ENCODE results near the gene MTMR1.

The MTMR1 gene

GRCh38 chrX:150729956-150730355, 36.8 kb downstream of the MTMR1 start:
- Histone ChIP-seq H3K4me1 (ENCODE audit: control insufficient read depth, insufficient read depth, low read length, unreplicated experiment) (peaks cover 23% of the 10 kb centered on the region), H3K79me2 (ENCODE audit: control insufficient read depth, insufficient read depth, low read length, unreplicated experiment) (no peaks in the 10 kb centered on the region), H2AFZ (ENCODE audit: low read length, unreplicated experiment) (no peak overlapping the region), H3K4me3 (ENCODE audit: low read depth, low read length) (no peak overlapping the region), H3K27ac (ENCODE audit: low read depth, low read length) (peak overlapping the region; percentile 95), H3K27me3 (ENCODE audit: insufficient read depth, low read length) (no peaks in the 10 kb centered on the region), H3K36me3 (ENCODE audit: insufficient read depth, low read length) (peaks cover 16% of the 10 kb centered on the region; the same call in 1 of the 2 replicates)

DNA sequence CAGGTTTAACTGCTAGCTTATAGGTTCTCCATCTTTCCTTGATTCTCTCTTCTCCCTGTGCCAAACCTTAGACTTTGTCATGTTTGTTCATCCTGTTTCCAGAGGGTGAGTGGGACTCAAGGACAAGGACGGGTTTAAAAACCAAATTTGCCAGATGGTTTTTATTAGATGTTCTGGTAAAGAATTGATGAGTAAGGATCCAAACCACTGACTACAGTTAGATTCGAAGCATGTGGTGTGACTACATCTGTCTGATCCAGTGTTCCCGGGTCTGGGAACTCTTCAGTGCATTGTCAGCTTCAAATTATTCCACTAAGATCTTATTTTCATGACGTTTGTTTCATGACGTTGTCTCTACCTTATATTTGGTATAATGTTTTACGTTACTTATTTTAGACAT, 37.5 kb downstream of the MTMR1 start:
- Histone ChIP-seq H3K4me3 (ENCODE audit: low read depth, low read length) (no peak overlapping the region), H3K4me1 (ENCODE audit: control insufficient read depth, insufficient read depth, low read length, unreplicated experiment) (peaks cover 23% of the 10 kb centered on the region), H3K79me2 (ENCODE audit: control insufficient read depth, insufficient read depth, low read length, unreplicated experiment) (no peaks in the 10 kb centered on the region), H3K36me3 (ENCODE audit: insufficient read depth, low read length) (peaks cover 16% of the 10 kb centered on the region; the same call in 1 of the 2 replicates), H3K27me3 (ENCODE audit: insufficient read depth, low read length) (no peaks in the 10 kb centered on the region), H3K27ac (ENCODE audit: low read depth, low read length) (peak overlapping the region; percentile 95), H2AFZ (ENCODE audit: low read length, unreplicated experiment) (no peak overlapping the region)

DNA sequence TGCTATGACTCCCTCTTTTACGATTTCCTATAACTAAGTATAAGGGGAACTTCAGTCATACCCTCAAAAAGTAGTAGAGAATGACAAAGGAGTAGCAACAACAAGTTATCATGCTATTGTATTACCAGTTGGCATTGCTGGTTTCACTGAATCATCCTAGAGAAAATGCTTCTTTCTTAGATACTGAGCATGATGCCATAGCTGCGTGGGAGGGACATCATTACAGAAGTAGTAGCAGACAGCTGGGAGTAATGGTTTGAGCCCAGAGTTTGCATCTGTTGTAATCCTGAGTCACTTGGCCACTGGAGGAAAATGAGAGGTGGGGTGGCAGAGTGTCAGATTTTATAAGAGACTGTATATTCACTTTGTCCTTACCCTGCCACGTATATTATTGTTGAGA, 38.6 kb downstream of the MTMR1 start:
- Histone ChIP-seq H3K79me2 (ENCODE audit: control insufficient read depth, insufficient read depth, low read length, unreplicated experiment) (no peaks in the 10 kb centered on the region), H2AFZ (ENCODE audit: low read length, unreplicated experiment) (no peak overlapping the region), H3K27ac (ENCODE audit: low read depth, low read length) (peak overlapping the region; percentile 95), H3K4me3 (ENCODE audit: low read depth, low read length) (no peak overlapping the region), H3K27me3 (ENCODE audit: insufficient read depth, low read length) (no peaks in the 10 kb centered on the region), H3K4me1 (ENCODE audit: control insufficient read depth, insufficient read depth, low read length, unreplicated experiment) (peaks cover 23% of the 10 kb centered on the region), H3K36me3 (ENCODE audit: insufficient read depth, low read length) (peaks cover 16% of the 10 kb centered on the region; the same call in 1 of the 2 replicates)

DNA sequence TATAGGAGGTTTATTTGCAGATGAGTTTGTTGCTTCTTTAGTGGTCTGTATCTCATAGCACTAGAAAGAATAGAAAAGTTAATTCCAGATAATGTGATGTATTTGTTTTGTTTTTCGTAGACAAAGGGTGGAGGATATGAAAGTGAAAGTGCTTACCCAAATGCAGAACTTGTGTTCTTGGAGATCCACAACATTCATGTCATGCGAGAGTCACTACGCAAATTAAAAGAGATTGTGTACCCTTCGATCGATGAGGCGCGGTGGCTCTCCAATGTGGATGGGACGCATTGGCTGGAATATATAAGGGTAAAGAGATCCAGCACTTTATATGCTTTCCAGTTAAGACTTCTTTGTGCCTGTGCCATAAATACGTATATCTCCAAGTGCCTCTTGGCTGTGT, 43.3 kb downstream of the MTMR1 start:
- peaks cover 21% of the 10 kb centered on the region for H3K36me3 ChIP-seq (ENCODE audit: insufficient read depth, low read length)
- no peaks in the 10 kb centered on the region for H3K27me3 ChIP-seq (ENCODE audit: insufficient read depth, low read length)
- H3K4me3 ChIP-seq (ENCODE audit: low read depth, low read length), result peak overlapping the region; percentile 34
- H3K79me2 ChIP-seq (ENCODE audit: control insufficient read depth, insufficient read depth, low read length, unreplicated experiment), result no peaks in the 10 kb centered on the region
- H3K4me1 ChIP-seq (ENCODE audit: control insufficient read depth, insufficient read depth, low read length, unreplicated experiment), result peaks cover 9% of the 10 kb centered on the region
- no peak overlapping the region for H3K27ac ChIP-seq (ENCODE audit: low read depth, low read length)
- no peak overlapping the region for H2AFZ ChIP-seq (ENCODE audit: low read length, unreplicated experiment)

- H3K36me3 ChIP-seq (ENCODE audit: insufficient read depth, low read length), result no peaks in the 10 kb centered on the region
Measured at GRCh38 chrX:150752124-150752523, 58.9 kb downstream of the MTMR1 start.

DNA sequence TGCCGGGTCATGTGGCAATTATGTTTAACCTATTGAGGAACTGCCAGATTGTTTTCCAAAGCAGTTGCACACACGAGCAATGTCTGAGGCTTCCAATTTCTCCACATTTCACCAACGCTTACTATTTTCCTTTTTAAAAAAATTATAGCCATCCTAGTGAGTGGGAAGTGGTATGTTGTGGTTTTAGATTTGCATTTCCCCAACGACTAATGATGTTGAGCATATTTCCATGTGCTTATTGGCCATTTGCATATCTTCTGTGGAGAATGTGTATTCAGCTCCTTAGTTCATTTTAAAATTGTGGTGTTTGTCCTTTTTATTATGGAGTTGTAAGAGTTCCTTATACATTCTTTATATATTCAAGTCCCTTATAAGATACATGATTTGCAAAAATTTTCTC, 60.2 kb downstream of the MTMR1 start:
- no peaks in the 10 kb centered on the region for H3K79me2 ChIP-seq (ENCODE audit: control insufficient read depth, insufficient read depth, low read length, unreplicated experiment)
- no peak overlapping the region for H3K27ac ChIP-seq (ENCODE audit: low read depth, low read length)
- no peaks in the 10 kb centered on the region for H3K4me1 ChIP-seq (ENCODE audit: control insufficient read depth, insufficient read depth, low read length, unreplicated experiment)
- H3K36me3 ChIP-seq (ENCODE audit: insufficient read depth, low read length), result no peaks in the 10 kb centered on the region
- H2AFZ ChIP-seq (ENCODE audit: low read length, unreplicated experiment), result no peak overlapping the region
- no peak overlapping the region for H3K4me3 ChIP-seq (ENCODE audit: low read depth, low read length)
- H3K27me3 ChIP-seq (ENCODE audit: insufficient read depth, low read length), result no peaks in the 10 kb centered on the region

More at GRCh38 chrX:150752124-150752523, 58.9 kb downstream of the MTMR1 start:
- H3K27me3 ChIP-seq (ENCODE audit: insufficient read depth, low read length), result no peaks in the 10 kb centered on the region
- H3K4me1 ChIP-seq (ENCODE audit: control insufficient read depth, insufficient read depth, low read length, unreplicated experiment), result no peaks in the 10 kb centered on the region
- H3K27ac ChIP-seq (ENCODE audit: low read depth, low read length), result no peak overlapping the region
- H2AFZ ChIP-seq (ENCODE audit: low read length, unreplicated experiment), result no peak overlapping the region
- H3K4me3 ChIP-seq (ENCODE audit: low read depth, low read length), result no peak overlapping the region
- H3K79me2 ChIP-seq (ENCODE audit: control insufficient read depth, insufficient read depth, low read length, unreplicated experiment), result no peaks in the 10 kb centered on the region

DNA sequence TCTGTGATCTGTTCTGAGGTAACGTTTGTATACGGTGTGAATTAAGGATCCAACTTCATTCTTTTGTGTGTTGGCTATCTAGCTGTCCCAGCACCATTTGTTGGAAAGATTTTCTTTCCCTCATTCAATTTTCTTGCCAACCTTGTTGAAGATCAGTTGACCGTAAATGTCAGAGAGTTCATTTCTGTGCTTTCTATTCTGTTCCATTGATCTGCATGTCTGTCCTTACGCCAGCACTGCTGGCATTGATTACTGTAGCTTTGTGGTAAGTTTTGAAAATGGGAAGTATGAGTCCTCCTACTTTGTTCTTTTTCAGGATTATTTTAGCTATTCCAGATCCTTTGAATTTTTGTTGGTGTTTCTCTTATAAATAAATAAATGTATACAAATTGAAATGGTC, 60.8 kb downstream of the MTMR1 start:
- Histone ChIP-seq H3K79me2 (ENCODE audit: control insufficient read depth, insufficient read depth, low read length, unreplicated experiment) (no peaks in the 10 kb centered on the region), H2AFZ (ENCODE audit: low read length, unreplicated experiment) (no peak overlapping the region), H3K27me3 (ENCODE audit: insufficient read depth, low read length) (no peaks in the 10 kb centered on the region), H3K4me1 (ENCODE audit: control insufficient read depth, insufficient read depth, low read length, unreplicated experiment) (no peaks in the 10 kb centered on the region), H3K36me3 (ENCODE audit: insufficient read depth, low read length) (no peaks in the 10 kb centered on the region), H3K4me3 (ENCODE audit: low read depth, low read length) (no peak overlapping the region), H3K27ac (ENCODE audit: low read depth, low read length) (no peak overlapping the region)

DNA sequence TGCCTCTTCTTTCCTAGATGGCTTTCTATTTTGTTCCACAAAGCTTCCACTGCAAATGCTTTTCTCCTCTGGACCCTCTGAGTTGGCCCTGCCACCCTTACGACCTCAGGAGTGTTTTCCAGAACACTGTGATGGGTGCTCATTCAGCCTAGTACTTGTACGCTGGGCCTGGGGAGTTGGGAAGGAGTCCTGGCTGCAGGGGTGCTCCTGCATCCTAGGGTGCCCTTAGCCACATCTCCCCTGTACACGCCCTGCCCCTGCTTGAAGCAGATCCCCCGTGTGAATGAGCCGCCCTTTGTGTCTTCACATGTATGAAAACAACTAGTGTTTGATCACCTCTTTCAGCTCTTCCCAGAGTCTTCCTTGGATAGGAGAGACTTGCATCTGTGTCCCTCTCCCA, 64.2 kb downstream of the MTMR1 start:
- Histone ChIP-seq H3K27ac (ENCODE audit: low read depth, low read length) (no peak overlapping the region), H3K27me3 (ENCODE audit: insufficient read depth, low read length) (no peaks in the 10 kb centered on the region), H2AFZ (ENCODE audit: low read length, unreplicated experiment) (no peak overlapping the region), H3K36me3 (ENCODE audit: insufficient read depth, low read length) (no peaks in the 10 kb centered on the region), H3K79me2 (ENCODE audit: control insufficient read depth, insufficient read depth, low read length, unreplicated experiment) (no peaks in the 10 kb centered on the region), H3K4me1 (ENCODE audit: control insufficient read depth, insufficient read depth, low read length, unreplicated experiment) (no peaks in the 10 kb centered on the region), H3K4me3 (ENCODE audit: low read depth, low read length) (no peak overlapping the region)

DNA sequence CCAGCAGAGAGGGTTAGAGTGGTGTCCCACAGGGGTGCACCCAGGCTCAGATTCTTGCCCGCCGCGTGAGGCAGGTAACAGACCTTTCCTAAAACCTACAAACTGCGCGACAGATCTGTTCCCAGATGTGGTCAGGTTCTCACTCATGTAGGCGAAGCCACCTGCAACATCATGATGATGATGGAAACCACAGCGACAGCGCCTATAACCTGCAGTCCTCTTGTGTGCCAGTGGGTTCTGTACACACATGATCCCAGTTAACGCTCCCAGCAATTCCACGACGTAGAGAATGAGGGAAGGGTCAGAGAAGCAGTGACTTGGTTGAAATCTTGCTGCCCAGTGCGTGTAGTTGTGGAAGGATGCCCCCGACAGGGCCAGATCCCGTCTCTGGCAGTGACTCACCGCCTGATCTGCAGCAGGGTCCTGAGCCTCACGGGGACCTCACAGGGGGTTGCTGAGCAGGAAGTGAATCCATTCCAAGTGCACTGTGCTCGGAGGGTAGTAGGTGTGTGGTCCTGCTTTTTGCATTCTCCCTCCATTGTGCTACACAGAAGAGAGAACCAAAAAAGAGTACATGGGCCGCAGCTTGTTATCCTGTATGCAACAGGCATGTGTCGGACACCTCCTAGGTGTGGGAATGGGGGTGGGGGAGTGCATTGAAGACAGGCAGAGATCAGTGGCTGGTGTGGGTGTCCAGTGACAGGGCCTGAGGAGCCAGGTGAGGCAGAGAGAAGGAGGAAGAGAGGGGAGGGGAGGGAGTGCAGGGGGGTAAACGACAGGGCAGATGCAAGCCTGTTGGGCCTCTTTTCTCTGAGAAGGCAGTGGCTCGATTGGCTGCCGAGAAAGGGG, 66.6 kb downstream of the MTMR1 start:
- Histone ChIP-seq H3K4me3 (ENCODE audit: low read depth, low read length) (no peak overlapping the region), H3K79me2 (ENCODE audit: control insufficient read depth, insufficient read depth, low read length, unreplicated experiment) (no peaks in the 10 kb centered on the region), H3K4me1 (ENCODE audit: control insufficient read depth, insufficient read depth, low read length, unreplicated experiment) (no peaks in the 10 kb centered on the region), H2AFZ (ENCODE audit: low read length, unreplicated experiment) (no peak overlapping the region), H3K27ac (ENCODE audit: low read depth, low read length) (no peak overlapping the region), H3K27me3 (ENCODE audit: insufficient read depth, low read length) (no peaks in the 10 kb centered on the region), H3K36me3 (ENCODE audit: insufficient read depth, low read length) (no peaks in the 10 kb centered on the region)

GRCh38 chrX:150761176-150761818, 68.1 kb downstream of the MTMR1 start:
- no peaks in the 10 kb centered on the region for H3K79me2 ChIP-seq (ENCODE audit: control insufficient read depth, insufficient read depth, low read length, unreplicated experiment)
- H3K27ac ChIP-seq (ENCODE audit: low read depth, low read length), result no peak overlapping the region
- no peak overlapping the region for H3K4me3 ChIP-seq (ENCODE audit: low read depth, low read length)
- H3K4me1 ChIP-seq (ENCODE audit: control insufficient read depth, insufficient read depth, low read length, unreplicated experiment), result no peaks in the 10 kb centered on the region
- no peak overlapping the region for H2AFZ ChIP-seq (ENCODE audit: low read length, unreplicated experiment)
- H3K27me3 ChIP-seq (ENCODE audit: insufficient read depth, low read length), result no peaks in the 10 kb centered on the region
- no peaks in the 10 kb centered on the region for H3K36me3 ChIP-seq (ENCODE audit: insufficient read depth, low read length)

GRCh38 chrX:150761819-150762216, 68.6 kb downstream of the MTMR1 start:
- Histone ChIP-seq H3K36me3 (ENCODE audit: insufficient read depth, low read length) (no peaks in the 10 kb centered on the region), H3K4me1 (ENCODE audit: control insufficient read depth, insufficient read depth, low read length, unreplicated experiment) (peaks cover 2% of the 10 kb centered on the region), H2AFZ (ENCODE audit: low read length, unreplicated experiment) (no peak overlapping the region)

More at GRCh38 chrX:150761819-150762216, 68.6 kb downstream of the MTMR1 start:
- Histone ChIP-seq H3K79me2 (ENCODE audit: control insufficient read depth, insufficient read depth, low read length, unreplicated experiment) (no peaks in the 10 kb centered on the region), H3K27ac (ENCODE audit: low read depth, low read length) (no peak overlapping the region), H3K4me3 (ENCODE audit: low read depth, low read length) (no peak overlapping the region), H3K27me3 (ENCODE audit: insufficient read depth, low read length) (no peaks in the 10 kb centered on the region)

Data from ACC112 (cell line).